Psoas muscle (tissue), 8 donors: Measurements from ENCODE around the gene LMNTD2. TPM values are rescaled to one million over a fixed set of nuclear protein-coding genes. Genes with fewer than 3 reads are reported as not detected.
A peak's percentile ranks its signal among the peaks of the same experiment; 100 is the strongest.

ENCODE experiments used
- ATAC-seq, 4 donors: fragments of 200-7000 bp; cut with Tn5 transposase; one replicate each; pipeline ENCODE4 v1.9.1; 2020; ENCODE audit warnings: moderate library complexity in 3 of 4, mild to moderate bottlenecking in 2 of 4
- DNase-seq, 2 donors: peaks; one replicate each; pipeline ENCODE4 v3.0.0-alpha.2; 2020
- H3K27ac ChIP-seq: fragments of 200-600 bp; one replicate; pipeline ENCODE4 v1.8.0; 2022
- H3K27me3 ChIP-seq, 3 donors: fragments of 200-600 bp in 1 of 3; one replicate each; pipeline versions ENCODE4 v1.6.1 to v1.8.0; 2013 to 2022; ENCODE audit warnings: low read length in 2 of 3, mild to moderate bottlenecking in 2 of 3, moderate library complexity in 1 of 3; ENCODE audit not compliant: insufficient read depth in 3 of 3
- H3K36me3 ChIP-seq, 2 donors: fragments of 200-600 bp in 1 of 2; one replicate each; pipeline versions ENCODE4 v1.6.1 to v1.8.0; 2013 to 2022; ENCODE audit warnings: low read depth in 1 of 2, mild to moderate bottlenecking in 1 of 2, moderate library complexity in 1 of 2; ENCODE audit not compliant: insufficient read depth in 1 of 2
- H3K4me1 ChIP-seq: fragments of 200-600 bp; one replicate; pipeline ENCODE4 v1.8.0; 2022
- H3K4me3 ChIP-seq: fragments of 200-600 bp; one replicate; pipeline ENCODE4 v1.8.0; 2022; ENCODE audit warnings: mild to moderate bottlenecking
- H3K9me3 ChIP-seq: fragments of 200-600 bp; one replicate; pipeline ENCODE4 v1.8.0; 2022
- CTCF ChIP-seq: fragments of 200-600 bp; IDR thresholded peaks from one replicate; pipeline ENCODE4 v1.8.0; 2022; ENCODE audit warnings: antibody characterized with exemption
- WGBS, 3 donors: extraction: QIAGEN DNeasy Blood & Tissue Kit; methylation state at CpG; one replicate each; pipeline versions ENCODE4 v1.1.6 to v1.1.7; 2013; 5-methylcytosine and 5-hydroxymethylcytosine counted together
- intact Hi-C, 2 donors: fragments of 100-400 bp; cut with DNase I; formaldehyde crosslinking; loops; one replicate each; pipeline versions ENCODE4 v1.11.0 to v1.14.2; 2022
- long read RNA-seq, 2 donors: library from polyadenylated mRNA; unstranded; transcript quantifications; one replicate each; pipeline ENCODE4 v2.0.0, GENCODE V29; 2021
- polyA plus RNA-seq, 3 donors: library from polyadenylated mRNA; stranded (reverse); fragments of 200-250 nt; gene quantifications; one replicate each; pipeline ENCODE4 v1.2.3, GENCODE V29; 2013
- total RNA-seq, 4 donors: library from RNA; stranded (reverse); fragmentation: NEBNext Ultra II Directional in 2 of 4; extraction: Animal tissue kit (Norgen Biotek cat#: 25700) in 2 of 4; gene quantifications; one replicate each; pipeline versions ENCODE4 v1.2.1 to v1.2.4, GENCODE V29; 2021 to 2023
- donor health status: healthy with polysubstance abuse.
- donor health status: DM: no; HTN: no; CAD: no; lungs with moderate emphysema.
- donor health status: Bipolar disorder and iron deficiency.
- donor health status: healthy.
- donor health status: DM: yes; HTN: yes; CAD: no.
- donor health status: DM: no; HTN: no; CAD: no.
- donor health status: DM: no; HTN: no; CAD: no.
- donor health status: DM: yes; HTN: yes; CAD: no.

Gene LMNTD2, protein sequence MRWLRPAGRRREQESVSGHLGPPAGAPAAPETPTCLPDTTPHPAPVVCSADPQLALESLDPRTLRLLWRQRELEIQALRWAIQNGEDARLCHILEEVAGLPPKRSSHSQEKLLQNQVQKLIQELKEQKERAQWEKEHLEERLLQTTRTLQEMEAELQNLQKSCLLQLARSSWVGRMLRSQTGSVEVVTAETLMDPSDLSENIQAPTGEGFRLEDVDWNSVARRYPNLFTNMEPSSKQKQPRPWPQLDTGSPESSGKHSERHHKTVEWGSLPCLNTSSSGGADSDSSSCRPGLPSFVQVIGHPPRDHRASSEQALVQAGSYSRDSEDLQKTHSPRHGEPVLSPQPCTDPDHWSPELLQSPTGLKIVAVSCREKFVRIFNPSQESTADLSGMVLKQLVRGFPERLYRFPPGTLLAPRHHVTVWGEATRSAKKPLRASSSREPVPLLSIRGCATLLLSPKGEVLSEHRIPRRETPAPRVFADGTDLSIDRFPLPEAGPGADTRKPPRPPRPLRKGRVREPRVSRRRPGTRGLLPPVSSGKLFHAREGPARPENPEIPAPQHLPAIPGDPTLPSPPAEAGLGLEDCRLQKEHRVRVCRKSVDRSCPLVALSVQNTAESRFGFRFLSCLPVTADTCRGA
- total RNA-seq (under 1 TPM in 2 of 4 donors, not detected in 2; 0.25 to 0.27 TPM), polyA plus RNA-seq (under 1 TPM; 0.04 to 0.12 (median 0.09) TPM)
- long read RNA-seq, donor 1, result 0 reads
- long read RNA-seq, donor 2, result 0 reads

DNA sequence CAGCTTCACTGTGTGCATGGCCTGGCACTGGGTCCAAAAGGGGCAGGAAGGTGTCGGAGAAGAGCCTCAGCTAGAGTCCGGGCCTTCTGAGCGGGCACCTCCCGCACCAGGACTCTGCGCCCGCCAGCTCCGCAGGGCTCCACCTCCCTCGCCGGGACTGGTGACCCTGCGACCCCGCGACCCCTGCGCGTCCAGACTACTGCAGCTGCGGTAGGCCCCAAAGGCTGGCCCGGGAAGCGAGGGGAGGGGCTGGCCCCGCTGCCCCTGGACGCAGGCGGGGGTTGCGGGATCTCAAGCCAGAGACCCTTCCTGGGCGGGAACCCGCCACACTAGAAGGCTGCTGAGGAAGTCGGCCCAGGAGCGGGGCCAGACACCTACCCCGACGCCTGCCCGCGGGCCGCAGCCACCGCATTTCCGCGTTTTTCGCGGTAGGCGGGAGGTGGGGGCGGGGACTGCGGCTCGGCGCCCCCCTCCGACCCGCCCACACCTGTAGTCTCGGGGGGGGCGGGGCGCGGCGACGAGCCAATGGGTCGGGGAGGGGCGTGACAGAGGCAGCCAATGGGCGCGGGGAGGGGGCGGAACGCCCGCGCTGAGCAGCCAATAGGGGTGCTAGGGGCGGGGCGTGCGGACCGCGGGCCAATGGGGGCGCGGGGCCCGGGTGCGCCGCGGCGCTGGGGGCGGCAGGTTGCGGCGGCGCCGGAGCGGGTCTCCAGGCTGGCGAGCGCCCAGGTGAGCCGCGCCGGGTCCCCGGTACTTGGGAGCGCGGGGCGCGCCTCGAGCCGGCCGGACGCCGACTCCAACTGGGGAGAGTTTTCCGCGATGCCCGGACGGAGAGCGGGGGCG is at the start of gene LMNTD2, which contains the start of gene RASSF7:
TSS of gene LMNTD2 (minus strand) at position 434 of the 843 bp plus-strand sequence. CDS start at position 412, 22 bp downstream.
TSS of gene RASSF7 (plus strand) at position 666 of the 843 bp plus-strand sequence. CDS start 799 bp downstream, outside the sequence.
- Histone ChIP-seq H3K36me3 (no peaks in the 10 kb centered on the region), H3K27me3 (peaks cover 0 to 25% (median 19%) of the 10 kb centered on the region in 3 donors), H3K27ac (peak within 1 kb of the TSS; percentile 30), H3K9me3 (no peaks in the 10 kb centered on the region), H3K4me3 (peak within 1 kb of the TSS; percentile 82), H3K4me1 (peaks cover 10% of the 10 kb centered on the region)
- DNase-seq (peak; percentile 91 to 94), ATAC-seq (peak; percentile 95 to 98 (median 95))
- TF ChIP-seq CTCF, result no peak
- intact Hi-C loops, result no loop called here
- 2% methylated on average over 24 to 90 of the region's 95 CpGs for WGBS, 3 donors

DNA sequence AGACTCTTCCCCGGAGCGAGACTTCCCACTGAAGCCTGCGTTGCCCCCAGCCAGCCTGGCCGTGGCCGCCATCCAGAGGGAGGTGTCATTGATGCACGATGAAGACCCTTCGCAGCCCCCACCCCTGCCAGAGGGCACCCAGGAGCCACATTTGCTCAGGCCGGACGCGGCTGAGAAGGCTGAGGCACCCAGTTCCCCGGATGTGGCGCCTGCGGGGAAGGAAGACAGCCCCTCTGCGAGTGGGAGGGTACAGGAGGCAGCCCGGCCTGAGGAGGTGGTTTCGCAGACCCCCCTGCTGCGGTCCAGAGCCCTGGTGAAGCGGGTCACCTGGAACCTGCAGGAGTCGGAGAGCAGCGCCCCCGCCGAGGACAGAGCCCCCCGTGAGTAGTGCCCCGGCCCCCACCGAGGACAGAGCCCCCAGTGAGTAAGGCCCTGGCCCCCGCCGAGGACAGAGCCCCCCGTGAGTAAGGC is 48.8 kb upstream of the LMNTD2 start:
- H3K4me1 ChIP-seq, result peaks cover 26% of the 10 kb centered on the region
- ATAC-seq, result no peak
- H3K9me3 ChIP-seq, result no peaks in the 10 kb centered on the region
- 90 to 95% (median 94%) methylated on average over 24 to 28 of the region's 28 CpGs for WGBS, 3 donors
- H3K4me3 ChIP-seq, result no peak overlapping the region
- intact Hi-C loops, result no loop called here
- H3K27me3 ChIP-seq, result no peaks in the 10 kb centered on the region
- TF ChIP-seq CTCF, result no peak
- H3K36me3 ChIP-seq, result peaks cover 13 to 92% of the 10 kb centered on the region in 2 donors
- no peak overlapping the region for H3K27ac ChIP-seq
- DNase-seq, result no peak

GRCh38 chr11:608791-609251 is 48.3 kb upstream of the LMNTD2 start:
- H3K27ac ChIP-seq, result no peak overlapping the region
- H3K36me3 ChIP-seq, result peaks cover 13 to 96% of the 10 kb centered on the region in 2 donors
- no peak overlapping the region for H3K4me3 ChIP-seq
- no peak for TF ChIP-seq CTCF
- ATAC-seq (no peak), DNase-seq (no peak)
- no peaks in the 10 kb centered on the region for H3K27me3 ChIP-seq
- no peaks in the 10 kb centered on the region for H3K9me3 ChIP-seq
- WGBS, 3 donors, result 68 to 77% (median 76%) methylated on average over 28 of the region's 28 CpGs
- intact Hi-C loops, result no loop called here
- peaks cover 20% of the 10 kb centered on the region for H3K4me1 ChIP-seq

GRCh38 chr11:607971-608659 is 47.6 kb upstream of the LMNTD2 start:
- H3K36me3 ChIP-seq, result peaks cover 13 to 100% of the 10 kb centered on the region in 2 donors

More at GRCh38 chr11:607971-608659, 47.6 kb upstream of the LMNTD2 start:
- no peaks in the 10 kb centered on the region for H3K9me3 ChIP-seq
- H3K4me3 ChIP-seq, result no peak overlapping the region
- DNase-seq (no peak), ATAC-seq (no peak)
- H3K27me3 ChIP-seq, result no peaks in the 10 kb centered on the region
- intact Hi-C loops, result no loop called here
- H3K27ac ChIP-seq, result no peak overlapping the region
- no peak for TF ChIP-seq CTCF
- peaks cover 15% of the 10 kb centered on the region for H3K4me1 ChIP-seq
- 83 to 88% (median 84%) methylated on average over 43 to 45 of the region's 45 CpGs for WGBS, 3 donors
